AML-193 (cell line): Measurements from ENCODE around the gene HLA-DMA.
"Not testable (repeated sequence)": the region's sequence is repeated elsewhere in the genome, so short reads cannot be mapped to it uniquely, and the experiment has no call there.

Experiments
- DNase-seq, 2 experiments: peaks; one replicate each; lab custom pipeline; 2025; lab: John Stamatoyannopoulos, UW

HLA-DMA gene

GRCh38 chr6:32954986-32955802 is 2.3 kb upstream of the HLA-DMA start:
- peak; percentile 24 to 28 for DNase-seq

GRCh38 chr6:32954267-32954666 is 1.4 kb upstream of the HLA-DMA start:
- DNase-seq, result no peak

- DNase-seq, result no peak
Measured at GRCh38 chr6:32953775-32954174, 878 bp upstream of the HLA-DMA start.

GRCh38 chr6:32950449-32950848 is 2.4 kb downstream of the HLA-DMA start:
- no peak for DNase-seq

DNA sequence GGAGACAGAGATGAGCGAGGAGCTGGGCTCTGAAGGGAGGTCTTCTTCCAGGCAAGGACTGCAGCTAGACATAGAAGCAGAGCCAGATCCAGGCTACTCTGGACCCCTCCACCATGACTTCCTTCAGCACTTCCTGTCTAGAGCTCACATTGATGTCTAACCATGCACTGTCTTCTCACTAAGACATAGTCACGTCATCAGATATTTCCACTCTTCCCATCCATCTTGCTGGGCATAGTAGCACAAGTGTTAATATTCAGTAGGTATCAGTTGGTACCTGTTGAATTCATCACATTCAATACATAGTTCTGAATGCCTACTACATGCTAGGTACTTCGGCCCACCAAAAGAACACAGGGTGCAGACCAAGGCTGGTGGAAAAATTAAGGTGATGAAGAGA is 2.9 kb downstream of the HLA-DMA start:
- no peak for DNase-seq

GRCh38 chr6:32949113-32949512 is 3.8 kb downstream of the HLA-DMA start:
- no peak for DNase-seq

DNA sequence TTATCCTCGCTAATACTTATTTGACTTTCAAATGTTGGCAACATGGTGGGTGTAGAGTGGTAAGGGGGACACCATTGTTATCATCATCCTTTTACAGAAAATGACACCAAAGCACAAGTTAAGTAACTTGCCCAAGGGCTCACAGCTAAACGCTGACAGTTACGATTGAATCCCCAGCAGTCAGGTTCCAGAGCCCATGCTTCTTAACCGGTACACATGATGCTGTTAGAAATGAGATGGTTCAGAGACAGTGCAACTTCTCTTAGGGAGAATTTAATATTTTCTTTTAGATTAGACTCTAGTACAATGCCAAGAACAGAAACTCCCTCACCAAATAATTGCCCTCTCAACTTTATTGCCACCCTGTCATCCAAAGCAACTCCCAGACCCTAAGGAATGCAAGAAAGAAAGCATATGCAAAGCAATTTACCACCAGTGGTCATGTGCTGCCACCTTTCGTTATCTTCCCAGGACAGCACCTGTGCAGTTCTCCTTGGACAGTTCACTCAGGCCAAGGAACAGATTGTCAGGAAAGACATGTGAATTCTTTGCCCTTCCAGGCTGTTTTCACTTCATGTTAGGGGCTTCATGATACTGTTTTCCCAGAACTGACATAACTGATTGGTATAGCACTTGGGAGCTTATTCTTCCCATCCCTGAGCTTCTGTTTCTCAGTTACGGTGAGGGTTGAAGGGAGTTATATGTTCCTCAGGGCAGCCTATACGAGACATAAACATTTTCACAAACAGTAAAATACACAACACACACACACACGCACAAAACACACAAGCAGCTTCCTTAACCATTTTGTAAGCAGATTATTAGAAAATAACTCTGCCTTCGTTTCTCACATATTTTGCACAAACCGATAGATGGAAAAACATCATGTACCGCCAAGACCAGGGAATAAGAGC is 5.1 kb downstream of the HLA-DMA start:
- no peak for DNase-seq

DNA sequence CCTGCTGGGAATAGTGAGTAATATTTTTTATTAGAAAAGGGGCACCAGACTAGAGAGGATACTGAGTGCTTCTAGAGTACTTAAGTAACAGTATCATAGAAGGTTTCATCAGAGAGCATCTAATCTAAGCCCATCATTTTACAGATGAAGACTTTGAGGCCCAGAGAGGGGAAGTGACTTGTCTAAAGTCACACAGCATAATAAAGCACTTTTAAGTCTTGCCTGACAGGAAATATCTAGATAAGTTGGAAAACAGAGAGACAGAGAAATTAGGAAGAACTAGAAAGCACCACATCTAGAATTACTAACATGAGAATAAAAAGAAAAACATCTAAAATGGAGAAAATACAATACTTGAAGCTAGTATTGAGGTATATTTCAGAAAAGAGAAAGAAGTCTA is 6.0 kb downstream of the HLA-DMA start:
- no peak for DNase-seq

GRCh38 chr6:32945953-32946352 is 6.9 kb downstream of the HLA-DMA start:
- no peak for DNase-seq

GRCh38 chr6:32945108-32945760 is 7.7 kb downstream of the HLA-DMA start:
- DNase-seq, result peak; percentile 26 to 36

DNA sequence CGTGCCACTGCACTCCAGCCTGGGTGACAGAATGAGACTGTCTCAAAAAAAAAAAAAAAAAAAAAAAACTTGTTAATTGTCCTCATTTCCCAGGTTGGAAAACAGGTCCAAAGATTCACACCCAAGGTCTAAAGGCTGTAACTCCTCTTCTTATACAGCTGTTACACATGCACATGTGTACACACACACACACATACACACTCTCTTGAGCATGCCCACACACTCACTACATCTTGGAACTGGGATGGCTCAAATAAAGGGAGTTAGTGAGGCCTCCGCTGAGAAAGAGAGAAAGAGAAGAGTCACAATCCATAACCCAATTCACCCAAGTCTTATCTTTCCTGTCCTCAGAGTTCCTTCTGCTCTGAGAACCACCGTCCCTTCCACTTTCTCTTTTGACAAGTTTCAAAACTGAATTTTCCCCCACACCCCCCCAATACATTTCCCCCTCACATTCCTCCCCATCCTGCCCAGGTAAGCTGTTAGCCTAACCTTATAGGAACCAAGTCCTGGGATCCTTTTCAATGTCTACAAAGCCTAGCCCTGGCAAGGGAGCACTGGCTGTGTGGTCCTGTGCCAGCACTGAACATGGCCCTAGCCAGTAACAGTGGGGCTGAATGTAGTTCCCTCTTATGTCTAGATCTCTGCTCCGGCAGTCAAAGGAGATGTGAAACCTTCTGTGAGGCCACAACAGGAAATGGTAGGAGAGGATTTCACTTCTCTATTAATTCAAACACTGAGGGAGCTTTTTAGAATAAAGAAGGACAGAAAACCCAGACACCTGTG is 8.8 kb downstream of the HLA-DMA start:
- peak; percentile 91 to 95 for DNase-seq

DNA sequence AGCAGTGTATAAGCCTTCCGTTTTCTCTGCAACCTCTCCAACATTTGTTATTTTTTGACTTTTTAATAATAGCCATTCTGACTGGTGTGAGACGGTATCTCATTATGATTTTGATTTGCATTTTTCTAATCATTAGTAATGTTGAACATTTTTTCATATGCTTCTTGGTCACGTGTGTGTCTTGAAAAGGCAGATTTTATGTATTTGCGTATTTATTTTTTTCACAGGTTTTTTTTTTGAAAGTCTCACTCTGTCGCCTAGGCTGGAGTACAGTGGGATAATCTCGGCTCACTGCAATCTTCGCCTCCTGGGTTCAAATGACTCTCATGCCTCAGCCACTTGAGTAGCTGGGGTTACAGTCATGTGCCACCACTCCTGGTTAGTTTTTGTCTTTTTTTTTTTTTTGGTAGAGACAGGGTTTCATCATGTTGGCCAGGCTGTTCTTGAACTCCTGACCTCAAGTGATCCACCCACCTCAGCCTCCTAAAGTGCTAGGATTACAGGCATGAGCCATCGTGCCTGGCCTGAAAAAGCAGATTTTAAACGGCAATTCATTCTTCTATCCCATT is 10.3 kb downstream of the HLA-DMA start:
- not testable (repeated sequence) for DNase-seq

GRCh38 chr6:32941214-32941768 is 11.6 kb downstream of the HLA-DMA start:
- peak; percentile 19 to 25 for DNase-seq

- DNase-seq, result peak; percentile 62 to 73
Measured at GRCh38 chr6:32940656-32941213, 12.2 kb downstream of the HLA-DMA start, which contains the start of gene HLA-DMB. Gene HLA-DMB (minus strand): TSS chr6:32941028. CDS start chr6:32940807, 221 bp downstream.

GRCh38 chr6:32938494-32938893 is 14.4 kb downstream of the HLA-DMA start:
- no peak for DNase-seq

GRCh38 chr6:32937230-32937633 is 15.7 kb downstream of the HLA-DMA start:
- peak; percentile 57 to 67 for DNase-seq

GRCh38 chr6:32936239-32937152 is 16.4 kb downstream of the HLA-DMA start:
- peak in 1 of 2 experiments; percentile 16 for DNase-seq

- DNase-seq, result no peak
Measured at GRCh38 chr6:32935551-32936238, 17.2 kb downstream of the HLA-DMA start.

GRCh38 chr6:32933661-32934085 is 19.2 kb downstream of the HLA-DMA start:
- peak; percentile 67 to 71 for DNase-seq
